Measurements from ENCODE around the gene ATAD3A.
A peak's percentile ranks its signal among the peaks of the same experiment; 100 is the strongest.

The ATAD3A gene

DNA sequence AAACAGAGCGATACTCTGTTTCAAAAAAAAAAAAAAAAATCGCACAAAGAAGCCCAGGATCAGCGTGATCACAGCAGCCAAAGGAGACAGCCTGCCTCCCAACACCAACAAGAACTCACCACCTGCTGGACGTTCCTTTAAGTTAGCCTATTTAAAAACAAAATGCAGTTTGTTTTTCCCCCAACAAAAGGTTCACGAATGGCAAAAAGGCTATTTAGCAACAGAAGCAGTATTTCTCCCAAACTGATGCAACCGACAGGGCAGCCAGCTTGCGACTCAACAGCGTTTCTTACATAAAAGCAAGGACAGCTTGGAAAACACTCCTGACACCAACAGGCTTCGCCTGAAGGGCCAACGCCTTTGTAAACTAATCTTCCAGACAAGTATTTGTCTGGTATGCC lies 55.9 kb downstream of the ATAD3A start:
- DNase-seq, result no peak
- H3K36me3 ChIP-seq, result peaks cover 60% of the 10 kb centered on the region
- no peak overlapping the region for H3K4me3 ChIP-seq (ENCODE audit: low read depth, low read length)
- no peaks in the 10 kb centered on the region for H3K9me3 ChIP-seq (ENCODE audit: severe bottlenecking)
- no peaks in the 10 kb centered on the region for H3K27me3 ChIP-seq (ENCODE audit: insufficient read depth, low read depth, severe bottlenecking)
- H3K27ac ChIP-seq, result no peak overlapping the region
- TF ChIP-seq, protein P1, sequence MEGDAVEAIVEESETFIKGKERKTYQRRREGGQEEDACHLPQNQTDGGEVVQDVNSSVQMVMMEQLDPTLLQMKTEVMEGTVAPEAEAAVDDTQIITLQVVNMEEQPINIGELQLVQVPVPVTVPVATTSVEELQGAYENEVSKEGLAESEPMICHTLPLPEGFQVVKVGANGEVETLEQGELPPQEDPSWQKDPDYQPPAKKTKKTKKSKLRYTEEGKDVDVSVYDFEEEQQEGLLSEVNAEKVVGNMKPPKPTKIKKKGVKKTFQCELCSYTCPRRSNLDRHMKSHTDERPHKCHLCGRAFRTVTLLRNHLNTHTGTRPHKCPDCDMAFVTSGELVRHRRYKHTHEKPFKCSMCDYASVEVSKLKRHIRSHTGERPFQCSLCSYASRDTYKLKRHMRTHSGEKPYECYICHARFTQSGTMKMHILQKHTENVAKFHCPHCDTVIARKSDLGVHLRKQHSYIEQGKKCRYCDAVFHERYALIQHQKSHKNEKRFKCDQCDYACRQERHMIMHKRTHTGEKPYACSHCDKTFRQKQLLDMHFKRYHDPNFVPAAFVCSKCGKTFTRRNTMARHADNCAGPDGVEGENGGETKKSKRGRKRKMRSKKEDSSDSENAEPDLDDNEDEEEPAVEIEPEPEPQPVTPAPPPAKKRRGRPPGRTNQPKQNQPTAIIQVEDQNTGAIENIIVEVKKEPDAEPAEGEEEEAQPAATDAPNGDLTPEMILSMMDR (IDR thresholded peaks at IDR 0.05; ENCODE audit: low read depth, low read length), result no peak

DNA sequence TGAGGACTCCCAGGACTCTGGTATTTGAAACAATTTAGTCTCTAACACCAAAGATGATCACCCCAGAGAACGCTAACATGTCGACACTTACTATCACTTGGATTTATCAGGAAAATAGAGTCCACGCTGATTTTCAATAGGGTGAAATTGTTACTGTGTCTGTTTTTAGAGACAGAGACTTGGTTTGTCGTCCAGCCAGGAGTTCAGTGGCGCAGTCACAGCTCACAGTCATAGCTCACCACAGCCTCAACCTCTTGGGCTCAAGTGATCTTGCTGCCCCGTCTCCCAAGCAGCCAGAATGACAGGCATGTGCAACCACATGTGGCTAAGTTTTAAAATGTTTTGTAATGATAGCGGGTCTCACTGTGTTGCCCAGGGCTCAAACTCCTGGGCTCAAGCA lies 57.4 kb downstream of the ATAD3A start:
- Histone ChIP-seq H3K9me3 (ENCODE audit: severe bottlenecking) (no peaks in the 10 kb centered on the region), H3K36me3 (peaks cover 50% of the 10 kb centered on the region), H3K4me3 (ENCODE audit: low read depth, low read length) (no peak overlapping the region), H3K27ac (no peak overlapping the region), H3K27me3 (ENCODE audit: insufficient read depth, low read depth, severe bottlenecking) (no peaks in the 10 kb centered on the region)
- DNase-seq, result no peak
- TF ChIP-seq, protein P1 (IDR thresholded peaks at IDR 0.05; ENCODE audit: low read depth, low read length), result no peak

DNA sequence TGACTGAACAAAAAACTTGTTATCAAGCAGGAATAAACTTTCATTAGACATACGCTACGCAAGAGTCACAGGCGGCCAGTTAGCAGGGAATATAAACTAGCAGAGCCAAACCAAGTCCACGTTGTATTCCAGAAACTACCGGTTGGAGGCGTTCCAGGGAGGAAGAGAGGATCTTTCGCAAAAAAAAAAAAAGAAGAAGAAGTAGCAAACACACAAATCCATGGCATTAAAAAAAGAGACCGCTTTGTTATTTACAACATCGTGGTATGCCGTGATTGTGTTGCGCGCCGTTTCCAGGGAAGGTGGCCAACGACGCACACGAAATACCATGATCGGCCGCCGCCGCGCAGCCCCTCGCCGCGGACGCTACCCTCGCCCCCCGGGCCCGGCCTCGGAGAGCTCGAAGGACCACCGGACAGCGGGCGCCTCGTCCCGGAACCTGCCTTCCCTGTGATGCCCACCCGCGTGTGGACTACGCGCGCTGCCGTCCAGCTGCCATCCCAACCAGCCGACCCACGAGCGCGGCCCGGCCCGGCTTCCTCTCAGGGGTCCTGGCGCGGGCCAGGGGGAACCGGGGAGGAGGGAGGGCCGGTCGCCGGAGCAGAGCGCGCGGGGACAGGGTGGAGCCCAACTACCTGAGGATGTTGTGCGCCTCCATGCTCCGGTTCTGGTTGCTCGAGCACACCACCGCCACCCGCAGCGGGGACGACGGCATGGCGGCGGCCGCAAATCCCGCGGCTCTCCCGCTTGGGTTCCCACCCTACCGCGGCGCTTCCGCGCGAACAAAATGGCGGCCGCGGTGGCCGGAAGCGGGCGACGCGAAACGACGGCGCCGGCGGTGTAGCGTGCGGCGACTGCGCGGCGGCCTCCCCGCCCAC lies 62.1 kb downstream of the ATAD3A start:
- no peaks in the 10 kb centered on the region for H3K27me3 ChIP-seq (ENCODE audit: insufficient read depth, low read depth, severe bottlenecking)
- H3K4me3 ChIP-seq (ENCODE audit: low read depth, low read length), result peak overlapping the region; percentile 84
- TF ChIP-seq, protein P1 (IDR thresholded peaks at IDR 0.05; ENCODE audit: low read depth, low read length), result peak; percentile 44
- no peaks in the 10 kb centered on the region for H3K9me3 ChIP-seq (ENCODE audit: severe bottlenecking)
- H3K36me3 ChIP-seq, result peaks cover 29% of the 10 kb centered on the region
- peak overlapping the region; percentile 88 for H3K27ac ChIP-seq
- DNase-seq, result peak; percentile 46

DNA sequence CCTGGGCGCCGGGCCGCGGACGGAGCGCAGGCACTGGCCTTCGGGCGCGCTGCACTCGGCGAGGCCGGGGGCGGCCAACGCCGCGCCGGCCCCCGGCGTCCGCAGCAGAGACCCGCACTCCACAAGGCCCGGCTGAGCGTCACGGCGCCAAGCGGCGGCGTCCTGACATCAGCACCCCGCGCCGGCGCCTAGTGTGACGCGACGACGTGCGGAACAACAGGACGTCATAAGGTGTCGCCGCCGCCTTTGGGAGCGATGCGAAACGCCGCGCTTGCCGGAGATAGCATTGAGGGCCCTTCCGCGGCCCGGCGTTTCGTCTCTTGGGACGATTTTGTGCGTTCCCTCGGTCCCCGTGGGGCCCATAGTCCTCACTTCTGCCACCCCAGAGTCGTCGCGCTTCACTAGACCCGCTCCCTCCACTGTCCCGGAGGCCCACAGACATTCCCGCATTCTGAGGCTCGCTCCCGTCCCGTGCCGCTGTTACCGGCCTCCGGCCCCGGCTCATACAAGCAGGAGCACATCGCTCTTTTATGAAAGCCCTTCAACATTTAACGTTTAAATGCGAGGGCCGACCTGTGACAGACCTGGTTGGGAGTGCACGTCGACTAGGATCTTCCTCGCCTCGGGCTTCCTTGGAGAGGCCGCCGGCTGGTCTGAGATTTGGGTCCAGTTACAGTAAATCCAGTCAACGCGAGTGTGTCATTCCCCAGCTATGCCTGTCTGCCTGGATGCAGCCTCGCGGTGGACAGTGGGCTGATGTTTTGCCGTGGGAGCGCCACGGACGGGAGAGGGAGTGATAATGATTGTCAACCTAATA lies 63.0 kb downstream of the ATAD3A start, which contains the start of gene SSU72:
TSS of gene SSU72 (minus strand) at position 143 of the 817 bp plus-strand sequence. CDS start 306 bp downstream, outside the sequence.
- peak; percentile 92 for DNase-seq
- TF ChIP-seq, protein P1 (IDR thresholded peaks at IDR 0.05; ENCODE audit: low read depth, low read length), result no peak
- Histone ChIP-seq H3K9me3 (ENCODE audit: severe bottlenecking) (no peaks in the 10 kb centered on the region), H3K4me3 (ENCODE audit: low read depth, low read length) (peak within 1 kb of the TSS; percentile 99), H3K27ac (peak within 1 kb of the TSS; percentile 88), H3K36me3 (peaks cover 20% of the 10 kb centered on the region), H3K27me3 (ENCODE audit: insufficient read depth, low read depth, severe bottlenecking) (no peaks in the 10 kb centered on the region)

DNA sequence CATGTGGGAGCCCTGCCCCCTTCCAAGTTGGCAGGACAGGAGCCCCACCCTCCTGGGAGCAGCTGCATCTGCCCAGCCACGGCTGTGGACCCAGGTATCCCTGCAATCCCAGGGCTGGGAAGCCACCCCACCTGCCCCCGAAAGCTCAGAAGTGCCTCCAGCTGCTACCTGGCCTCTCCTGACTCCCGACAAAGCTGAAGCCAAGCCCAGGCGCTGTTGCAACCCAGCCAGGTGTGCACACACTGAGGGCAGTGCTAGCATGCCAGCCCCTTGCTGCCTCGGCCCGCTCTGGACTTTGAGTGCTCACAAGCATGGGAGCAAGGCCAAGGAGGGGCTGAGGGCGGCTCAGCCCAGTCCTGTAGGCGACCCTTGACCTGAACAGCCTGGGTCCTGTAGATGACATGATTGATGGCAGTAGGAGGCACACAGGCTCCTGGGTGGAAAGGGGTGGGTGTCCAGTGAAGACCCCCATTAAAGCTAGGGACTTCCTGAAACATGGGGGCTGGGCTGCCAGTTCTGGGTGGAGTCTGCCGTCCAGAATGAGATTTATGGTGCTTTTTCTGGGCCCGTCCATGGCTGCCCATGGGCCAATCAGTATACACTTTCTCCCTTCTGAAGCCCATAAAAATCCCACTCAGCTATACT lies 65.5 kb downstream of the ATAD3A start:
- Histone ChIP-seq H3K4me3 (ENCODE audit: low read depth, low read length) (no peak overlapping the region), H3K27me3 (ENCODE audit: insufficient read depth, low read depth, severe bottlenecking) (no peaks in the 10 kb centered on the region), H3K36me3 (peaks cover 9% of the 10 kb centered on the region), H3K9me3 (ENCODE audit: severe bottlenecking) (no peaks in the 10 kb centered on the region), H3K27ac (no peak overlapping the region)
- DNase-seq, result no peak
- TF ChIP-seq, protein P1 (IDR thresholded peaks at IDR 0.05; ENCODE audit: low read depth, low read length), result no peak
